Trophoblast cell (in vitro differentiated cells and primary cell): Measurements from ENCODE around the gene AADACL4.
A peak's percentile ranks its signal among the peaks of the same experiment; 100 is the strongest.
"Not testable (repeated sequence)": the region's sequence is repeated elsewhere in the genome, so short reads cannot be mapped to it uniquely, and the experiment has no call there.

Experiments used
- DNase-seq, 2 donors: peaks; one replicate each; pipeline ENCODE4 v3.0.0-alpha.2; 2016
- H2AFZ ChIP-seq: 2 replicates; pipeline ENCODE4 v1.6.1; 2013; ENCODE audit warnings: low read length, moderate library complexity, mild to moderate bottlenecking; ENCODE audit not compliant: insufficient read depth, poor library complexity
- H2AK5ac ChIP-seq: 2 replicates; pipeline ENCODE4 v1.6.1; 2013; ENCODE audit warnings: mild to moderate bottlenecking, low read length
- H2BK120ac ChIP-seq: 2 replicates; pipeline ENCODE4 v1.6.1; 2013; ENCODE audit warnings: low read length, mild to moderate bottlenecking, moderate library complexity; ENCODE audit not compliant: insufficient read depth, poor library complexity
- H2BK12ac ChIP-seq: 2 replicates; pipeline ENCODE4 v1.6.1; 2013; ENCODE audit warnings: mild to moderate bottlenecking, low read length, moderate library complexity
- H2BK5ac ChIP-seq: 2 replicates; pipeline ENCODE4 v1.6.1; 2013; ENCODE audit warnings: low read length, low read depth, moderate library complexity, mild to moderate bottlenecking; ENCODE audit not compliant: poor library complexity
- H3K14ac ChIP-seq: 2 replicates; pipeline ENCODE4 v1.6.1; 2013; ENCODE audit warnings: mild to moderate bottlenecking, low read length
- H3K18ac ChIP-seq: 2 replicates; pipeline ENCODE4 v1.6.1; 2013; ENCODE audit warnings: mild to moderate bottlenecking, low read length
- H3K23ac ChIP-seq: 2 replicates; pipeline ENCODE4 v1.6.1; 2013; ENCODE audit warnings: low read length
- H3K27ac ChIP-seq: 2 replicates; pipeline ENCODE4 v1.5.1; 2013; ENCODE audit warnings: low read depth, mild to moderate bottlenecking, inconsistent platforms, low read length, moderate library complexity
- H3K27me3 ChIP-seq: 2 replicates; pipeline ENCODE4 v1.6.1; 2013; ENCODE audit warnings: inconsistent platforms, mild to moderate bottlenecking, low read length, moderate library complexity; ENCODE audit not compliant: insufficient read depth
- H3K36me3 ChIP-seq, 2 experiments: 1 replicate in 1 of 2; 2 replicates in 1 of 2; pipeline ENCODE4 v1.6.1; 2013; ENCODE audit warnings: low read length in 2 of 2, mild to moderate bottlenecking in 2 of 2, moderate library complexity in 1 of 2; ENCODE audit not compliant: insufficient read depth in 2 of 2, control insufficient read depth in 1 of 2
- H3K4ac ChIP-seq: 2 replicates; pipeline ENCODE4 v1.6.1; 2013; ENCODE audit warnings: low read depth, mild to moderate bottlenecking, low read length, moderate library complexity
- H3K4me1 ChIP-seq, 2 experiments: 1 replicate in 1 of 2; 2 replicates in 1 of 2; pipeline ENCODE4 v1.6.1; 2013; ENCODE audit warnings: low read length in 2 of 2, mild to moderate bottlenecking in 2 of 2, moderate library complexity in 1 of 2; ENCODE audit not compliant: insufficient read depth in 2 of 2, control insufficient read depth in 1 of 2
- H3K4me2 ChIP-seq: 2 replicates; pipeline ENCODE4 v1.6.1; 2013; ENCODE audit warnings: inconsistent platforms, mild to moderate bottlenecking, low read length, moderate library complexity
- H3K4me3 ChIP-seq: 2 replicates; pipeline ENCODE4 v1.5.1; 2013; ENCODE audit warnings: mild to moderate bottlenecking, low read depth, low read length, inconsistent platforms
- H3K79me1 ChIP-seq: one replicate; pipeline ENCODE4 v1.6.1; 2013; ENCODE audit warnings: low read length
- H3K79me2 ChIP-seq: 2 replicates; pipeline ENCODE4 v1.6.1; 2013; ENCODE audit warnings: low read length, mild to moderate bottlenecking; ENCODE audit not compliant: control insufficient read depth, insufficient read depth, poor library complexity
- H3K9ac ChIP-seq: 2 replicates; pipeline ENCODE4 v1.6.1; 2013; ENCODE audit warnings: mild to moderate bottlenecking, low read length
- H3K9me3 ChIP-seq: 2 replicates; pipeline ENCODE4 v1.6.1; 2013; ENCODE audit warnings: low read depth, mild to moderate bottlenecking, control low read depth, inconsistent platforms, low read length; ENCODE audit not compliant: insufficient read depth
- H4K12ac ChIP-seq: 2 replicates; pipeline ENCODE4 v1.6.1; 2013; ENCODE audit warnings: low read depth, mild to moderate bottlenecking, low read length, moderate library complexity
- H4K8ac ChIP-seq: 2 replicates; pipeline ENCODE4 v1.6.1; 2013; ENCODE audit warnings: low read depth, mild to moderate bottlenecking, low read length, moderate library complexity
- H4K91ac ChIP-seq: one replicate; pipeline ENCODE4 v1.6.1; 2013; ENCODE audit warnings: low read depth, mild to moderate bottlenecking, low read length, moderate library complexity
- WGBS: extraction: QIAGEN DNeasy Blood & Tissue Kit; methylation state at CpG from one replicate; pipeline ENCODE4 v1.1.7; 2013; ENCODE audit warnings: missing lambda C conversion rate; ENCODE audit not compliant: insufficient read length, insufficient coverage; ENCODE audit errors: extremely low coverage; 5-methylcytosine and 5-hydroxymethylcytosine counted together

AADACL4 gene

DNA sequence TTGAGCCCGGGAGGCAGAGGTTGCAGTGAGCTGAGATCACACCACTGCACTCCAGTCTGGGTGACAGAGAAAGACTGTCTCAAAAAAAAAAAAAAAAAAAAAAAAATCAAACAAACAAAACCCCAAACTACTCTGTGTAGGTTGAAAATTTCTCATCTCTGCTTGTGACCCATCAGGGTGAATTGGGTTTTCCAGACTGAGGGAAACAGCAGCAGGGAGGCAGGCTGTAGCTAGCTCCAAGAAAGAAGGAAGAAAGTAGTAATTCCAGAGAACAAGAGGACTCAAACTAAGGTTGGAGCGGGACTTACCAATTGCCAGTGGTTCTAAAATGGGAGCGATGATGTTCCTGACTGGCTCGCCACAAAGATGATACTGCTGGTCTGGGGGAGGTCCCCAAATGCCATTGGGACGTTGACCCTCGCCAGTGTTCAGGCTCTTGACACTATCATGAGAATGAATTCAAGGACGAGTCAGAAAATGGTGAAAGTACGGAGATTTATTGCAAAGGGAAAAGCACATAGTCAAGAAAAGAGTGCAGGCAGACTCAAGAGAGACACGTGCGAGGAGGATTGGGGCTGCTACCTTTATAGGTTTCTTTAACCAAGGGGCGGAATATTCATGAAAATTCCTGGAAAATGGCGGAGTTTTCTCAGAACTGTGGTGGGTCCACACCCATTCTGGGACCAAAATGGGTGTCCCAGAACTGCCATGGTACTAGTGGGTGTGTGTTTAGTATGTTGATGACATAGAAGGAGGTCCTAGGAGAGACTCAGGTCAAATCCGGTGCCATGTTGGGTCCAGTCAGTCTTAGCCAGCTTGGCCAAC, 13.4 kb downstream of the AADACL4 start:
- Histone ChIP-seq H3K18ac (no peak overlapping the region), H3K9me3 (peaks cover 7% of the 10 kb centered on the region), H3K9ac (no peak overlapping the region), H3K4me1 (no peaks in the 10 kb centered on the region), H2BK120ac (no peak overlapping the region), H3K27ac (no peak overlapping the region), H4K8ac (no peak overlapping the region), H2BK12ac (no peak overlapping the region), H3K14ac (no peak overlapping the region), H3K27me3 (no peaks in the 10 kb centered on the region), H3K79me2 (no peaks in the 10 kb centered on the region), H3K4ac (no peak overlapping the region), H4K12ac (no peak overlapping the region), H4K91ac (no peak overlapping the region), H3K4me3 (no peak overlapping the region), H3K79me1 (no peaks in the 10 kb centered on the region), H3K4me2 (no peak overlapping the region), H2AFZ (no peak overlapping the region), H3K36me3 (no peaks in the 10 kb centered on the region), H3K23ac (no peak overlapping the region), H2AK5ac (no peak overlapping the region), H2BK5ac (no peak overlapping the region)
- WGBS: no CpG with 5 or more reads among the region's 13 CpGs
- DNase-seq: no peak

DNA sequence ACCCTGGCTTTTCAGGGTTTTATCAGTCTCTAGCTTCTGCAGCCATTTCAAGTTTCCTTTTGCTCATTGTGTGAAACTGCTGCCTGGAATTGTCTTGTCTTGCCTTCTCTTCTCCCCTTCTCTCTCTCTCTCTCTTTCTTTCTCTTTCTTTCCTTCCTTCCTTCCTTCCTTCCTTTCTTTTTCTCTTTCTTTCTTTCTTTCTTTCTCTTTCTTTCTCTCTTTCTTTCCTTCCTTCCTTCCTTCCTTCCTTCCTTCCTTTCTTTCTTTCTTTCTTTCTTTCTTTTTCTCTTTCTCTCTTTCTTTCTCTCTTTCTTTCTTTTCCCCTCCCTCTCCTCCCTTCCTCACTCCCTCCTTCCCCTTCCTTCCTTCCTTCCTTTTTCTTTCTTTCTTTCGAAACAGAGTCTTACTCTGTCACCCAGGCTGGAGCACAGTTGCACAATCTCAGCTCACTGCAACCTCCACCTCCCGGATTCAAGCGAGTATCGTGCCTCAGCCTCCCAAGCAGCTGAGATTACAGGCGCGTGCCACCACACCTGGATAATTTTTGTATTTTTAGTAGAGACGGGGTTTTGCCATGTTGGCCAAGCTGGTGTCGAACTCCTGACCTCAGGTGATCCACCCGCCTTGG, 14.1 kb downstream of the AADACL4 start:
- not testable (repeated sequence) for H3K23ac ChIP-seq, H4K8ac ChIP-seq, H3K18ac ChIP-seq, H3K79me1 ChIP-seq, H3K4ac ChIP-seq, H3K14ac ChIP-seq, H3K4me3 ChIP-seq, H4K12ac ChIP-seq, H2AK5ac ChIP-seq, H3K4me2 ChIP-seq, H3K9ac ChIP-seq, H3K4me1 ChIP-seq, H2BK120ac ChIP-seq, H3K27me3 ChIP-seq, H3K27ac ChIP-seq, H3K79me2 ChIP-seq, H2BK12ac ChIP-seq, H2BK5ac ChIP-seq, H2AFZ ChIP-seq, H4K91ac ChIP-seq, H3K9me3 ChIP-seq, H3K36me3 ChIP-seq
- no CpG with 5 or more reads among the region's 9 CpGs for WGBS
- DNase-seq: peak in 1 of 2 donors; percentile 18

DNA sequence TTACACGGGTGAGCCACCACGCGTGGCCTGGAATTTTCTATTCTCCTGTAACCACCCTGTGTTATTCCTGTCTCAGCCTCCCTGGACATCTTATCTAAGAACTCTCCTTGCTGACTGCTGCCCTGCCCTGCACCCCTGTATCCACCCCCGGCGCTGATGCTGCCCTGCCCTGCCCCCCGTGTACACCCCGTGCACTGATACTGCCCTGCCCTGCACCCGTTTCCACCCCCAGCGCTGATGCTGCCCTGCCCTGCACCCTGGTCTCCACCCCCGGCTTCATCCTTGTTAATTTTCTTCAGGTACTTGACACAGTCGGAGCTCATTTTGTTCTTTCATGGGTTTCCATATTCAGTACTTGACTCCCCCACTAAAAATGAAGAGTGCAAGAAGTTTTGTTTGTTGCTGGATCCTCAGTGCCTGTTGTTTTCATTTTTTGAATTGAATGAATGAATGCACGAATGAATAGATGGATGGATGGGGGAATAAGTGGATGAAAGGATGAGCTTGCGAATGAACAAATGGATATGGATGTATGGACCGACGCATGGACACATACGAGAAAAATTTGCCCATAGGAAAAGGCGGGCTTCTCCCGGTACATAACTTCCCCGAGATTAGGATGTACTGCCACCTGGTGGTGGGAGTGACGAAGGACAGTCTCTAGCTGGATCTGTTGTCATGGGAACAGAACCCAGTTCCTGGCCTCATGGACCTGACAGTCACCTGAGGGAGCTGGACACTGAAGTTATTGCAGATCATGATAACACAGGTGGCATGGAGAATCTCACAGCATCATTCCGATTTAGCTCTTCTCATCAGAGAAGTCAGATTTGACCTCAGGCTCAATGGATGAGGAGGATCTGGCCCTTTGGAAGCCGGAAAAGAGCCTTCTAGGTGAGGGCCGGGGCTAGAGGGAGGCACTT, 14.9 kb downstream of the AADACL4 start:
- no peak overlapping the region for H2BK120ac ChIP-seq
- H3K4me1 ChIP-seq: no peaks in the 10 kb centered on the region
- H2BK5ac ChIP-seq: no peak overlapping the region
- no peak overlapping the region for H3K23ac ChIP-seq
- no peaks in the 10 kb centered on the region for H3K27me3 ChIP-seq
- H3K4ac ChIP-seq: no peak overlapping the region
- no peaks in the 10 kb centered on the region for H3K36me3 ChIP-seq
- no peak overlapping the region for H3K9ac ChIP-seq
- H3K4me2 ChIP-seq: no peak overlapping the region
- no peak overlapping the region for H3K14ac ChIP-seq
- H4K8ac ChIP-seq: no peak overlapping the region
- no peak overlapping the region for H4K91ac ChIP-seq
- H4K12ac ChIP-seq: no peak overlapping the region
- no CpG with 5 or more reads among the region's 23 CpGs for WGBS
- H2AFZ ChIP-seq: no peak overlapping the region
- no peak overlapping the region for H3K27ac ChIP-seq
- peak; percentile 86 to 99 for DNase-seq
- no peak overlapping the region for H2AK5ac ChIP-seq
- H3K18ac ChIP-seq: no peak overlapping the region
- H3K79me2 ChIP-seq: no peaks in the 10 kb centered on the region
- no peak overlapping the region for H3K4me3 ChIP-seq
- no peaks in the 10 kb centered on the region for H3K79me1 ChIP-seq
- H3K9me3 ChIP-seq: peaks cover 6% of the 10 kb centered on the region
- H2BK12ac ChIP-seq: no peak overlapping the region

DNA sequence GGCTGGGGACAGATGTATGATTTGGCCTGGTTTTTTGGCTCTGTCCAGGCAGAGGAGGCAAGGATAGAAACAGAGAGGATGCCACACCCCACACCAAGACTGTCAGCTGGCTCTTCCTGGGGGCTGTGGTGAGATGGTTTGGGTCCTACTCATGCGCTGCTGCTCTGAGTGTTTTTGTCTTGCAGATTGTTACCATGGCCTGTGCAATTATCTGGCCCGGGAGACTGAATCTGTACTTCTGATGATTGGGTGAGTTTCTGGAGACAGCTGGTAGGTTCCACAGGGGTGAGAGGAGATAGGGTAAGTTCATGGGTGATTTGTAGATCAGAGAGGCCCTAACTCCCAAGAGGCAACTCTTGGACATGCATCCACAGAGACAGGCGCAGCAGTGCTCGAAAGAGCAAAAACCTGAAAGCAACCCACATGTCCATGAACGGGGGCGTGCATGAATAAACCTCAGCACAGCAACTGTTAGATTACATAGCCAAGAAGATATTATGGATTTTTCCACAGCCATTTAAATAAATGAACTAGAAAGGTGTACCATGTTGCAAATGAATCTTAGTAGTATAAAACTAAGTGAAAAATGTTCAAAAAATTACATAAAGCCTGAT, 17.8 kb downstream of the AADACL4 start:
- H2AFZ ChIP-seq: no peak overlapping the region
- no peak overlapping the region for H2BK120ac ChIP-seq
- H3K4me3 ChIP-seq: no peak overlapping the region
- no peak overlapping the region for H3K23ac ChIP-seq
- no peaks in the 10 kb centered on the region for H3K36me3 ChIP-seq
- no peak overlapping the region for H3K27ac ChIP-seq
- no peak overlapping the region for H3K18ac ChIP-seq
- no peak overlapping the region for H2AK5ac ChIP-seq
- no peak overlapping the region for H4K12ac ChIP-seq
- H2BK12ac ChIP-seq: no peak overlapping the region
- H3K4ac ChIP-seq: no peak overlapping the region
- no peak overlapping the region for H3K9ac ChIP-seq
- H3K14ac ChIP-seq: no peak overlapping the region
- H3K79me1 ChIP-seq: no peaks in the 10 kb centered on the region
- no peak overlapping the region for H4K91ac ChIP-seq
- H3K27me3 ChIP-seq: no peaks in the 10 kb centered on the region
- no CpG with 5 or more reads among the region's 6 CpGs for WGBS
- no peak overlapping the region for H3K4me2 ChIP-seq
- DNase-seq: no peak
- H3K79me2 ChIP-seq: no peaks in the 10 kb centered on the region
- H4K8ac ChIP-seq: no peak overlapping the region
- no peaks in the 10 kb centered on the region for H3K4me1 ChIP-seq
- H2BK5ac ChIP-seq: no peak overlapping the region
- peaks cover under 1% of the 10 kb centered on the region for H3K9me3 ChIP-seq
